KMS-11 (cell line): Measurements from ENCODE around the gene FSTL5.
A peak's percentile ranks its signal among the peaks of the same experiment; 100 is the strongest.

Source experiments
- H2AFZ ChIP-seq: fragments of 200-600 bp; sonication (generic); 2 replicates; pipeline ENCODE4 v1.6.1; 2016; ENCODE audit warnings: antibody characterized with exemption, mixed run types, low read depth
- H3K27ac ChIP-seq: fragments of 200-600 bp; sonication (generic); 2 replicates; pipeline ENCODE4 v1.6.1; 2016; ENCODE audit warnings: mild to moderate bottlenecking, mixed run types
- H3K27me3 ChIP-seq: fragments of 200-600 bp; sonication (generic); 2 replicates; pipeline ENCODE4 v1.6.1; 2017; ENCODE audit warnings: mild to moderate bottlenecking, low read depth, mixed run types, moderate library complexity; ENCODE audit not compliant: insufficient read depth
- H3K36me3 ChIP-seq: fragments of 200-600 bp; sonication (generic); 2 replicates; pipeline ENCODE4 v1.6.1; 2017; ENCODE audit warnings: mild to moderate bottlenecking, mixed run types; ENCODE audit not compliant: insufficient read depth
- H3K4me1 ChIP-seq: fragments of 200-600 bp; sonication (generic); 2 replicates; pipeline ENCODE4 v1.6.1; 2016; ENCODE audit warnings: mild to moderate bottlenecking, low read depth, mixed run types; ENCODE audit not compliant: poor library complexity, severe bottlenecking
- H3K4me2 ChIP-seq: fragments of 200-600 bp; sonication (generic); 2 replicates; pipeline ENCODE4 v1.7.0; 2016; ENCODE audit warnings: mild to moderate bottlenecking, mixed run types
- H3K4me3 ChIP-seq: fragments of 200-600 bp; sonication (generic); IDR thresholded peaks from 2 replicates; pipeline ENCODE4 v1.6.1; 2017; ENCODE audit warnings: low read depth, low read length, mixed read lengths; ENCODE audit not compliant: insufficient read depth
- H3K79me2 ChIP-seq: fragments of 200-600 bp; sonication (generic); 2 replicates; pipeline ENCODE4 v1.6.1; 2016; ENCODE audit warnings: low read depth, mixed run types; ENCODE audit not compliant: insufficient read depth
- H3K9ac ChIP-seq: fragments of 200-600 bp; sonication (generic); 2 replicates; pipeline ENCODE4 v1.6.1; 2016; ENCODE audit warnings: mild to moderate bottlenecking, mixed run types
- H4K20me1 ChIP-seq: fragments of 200-600 bp; sonication (generic); 2 replicates; pipeline ENCODE4 v1.6.1; 2016; ENCODE audit warnings: mild to moderate bottlenecking, mixed run types; ENCODE audit not compliant: insufficient read depth
- CTCF ChIP-seq: fragments of 200-600 bp; sonication (generic); conservative IDR thresholded peaks from 2 replicates; pipeline ENCODE4 v1.6.1; 2017; ENCODE audit warnings: low read depth, mild to moderate bottlenecking, antibody characterized with exemption, low read length, moderate library complexity, mixed read lengths

The FSTL5 gene

DNA sequence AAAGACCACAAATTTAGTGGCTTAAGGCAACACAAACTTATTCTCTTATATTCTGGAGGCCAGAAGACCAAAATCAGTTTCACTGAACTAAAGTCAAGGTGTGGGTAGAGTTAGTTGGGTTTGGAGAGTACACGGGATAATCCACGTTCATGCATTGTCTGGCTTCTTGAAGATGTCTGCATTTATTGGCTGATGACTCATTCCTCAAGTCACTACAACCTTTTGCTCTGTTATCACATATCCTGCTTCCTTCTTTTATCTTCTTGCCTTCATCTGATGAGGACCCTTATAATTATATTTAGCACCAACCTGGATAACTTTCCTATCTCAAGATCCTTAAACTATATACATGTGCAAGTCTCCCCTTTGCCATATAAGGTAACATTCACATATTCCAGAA lies 590.0 kb downstream of the FSTL5 start:
- Histone ChIP-seq H3K4me2 (no peak overlapping the region), H3K27ac (no peak overlapping the region), H4K20me1 (no peaks in the 10 kb centered on the region), H3K36me3 (no peaks in the 10 kb centered on the region), H3K4me3 (no peak overlapping the region), H3K4me1 (no peaks in the 10 kb centered on the region), H3K27me3 (no peaks in the 10 kb centered on the region), H2AFZ (no peak overlapping the region), H3K9ac (no peak overlapping the region), H3K79me2 (no peaks in the 10 kb centered on the region)
- TF ChIP-seq CTCF, result no peak

- Histone ChIP-seq H3K4me1 (peaks cover 8% of the 10 kb centered on the region), H3K9ac (no peak overlapping the region), H2AFZ (no peak overlapping the region), H3K36me3 (no peaks in the 10 kb centered on the region), H3K27ac (no peak overlapping the region), H3K27me3 (no peaks in the 10 kb centered on the region), H3K79me2 (no peaks in the 10 kb centered on the region), H3K4me3 (no peak overlapping the region), H4K20me1 (no peaks in the 10 kb centered on the region), H3K4me2 (no peak overlapping the region)
- no peak; the same call in 1 of the 2 replicates for TF ChIP-seq CTCF
Measured at GRCh38 chr4:161564230-161564834, 599.5 kb downstream of the FSTL5 start.

DNA sequence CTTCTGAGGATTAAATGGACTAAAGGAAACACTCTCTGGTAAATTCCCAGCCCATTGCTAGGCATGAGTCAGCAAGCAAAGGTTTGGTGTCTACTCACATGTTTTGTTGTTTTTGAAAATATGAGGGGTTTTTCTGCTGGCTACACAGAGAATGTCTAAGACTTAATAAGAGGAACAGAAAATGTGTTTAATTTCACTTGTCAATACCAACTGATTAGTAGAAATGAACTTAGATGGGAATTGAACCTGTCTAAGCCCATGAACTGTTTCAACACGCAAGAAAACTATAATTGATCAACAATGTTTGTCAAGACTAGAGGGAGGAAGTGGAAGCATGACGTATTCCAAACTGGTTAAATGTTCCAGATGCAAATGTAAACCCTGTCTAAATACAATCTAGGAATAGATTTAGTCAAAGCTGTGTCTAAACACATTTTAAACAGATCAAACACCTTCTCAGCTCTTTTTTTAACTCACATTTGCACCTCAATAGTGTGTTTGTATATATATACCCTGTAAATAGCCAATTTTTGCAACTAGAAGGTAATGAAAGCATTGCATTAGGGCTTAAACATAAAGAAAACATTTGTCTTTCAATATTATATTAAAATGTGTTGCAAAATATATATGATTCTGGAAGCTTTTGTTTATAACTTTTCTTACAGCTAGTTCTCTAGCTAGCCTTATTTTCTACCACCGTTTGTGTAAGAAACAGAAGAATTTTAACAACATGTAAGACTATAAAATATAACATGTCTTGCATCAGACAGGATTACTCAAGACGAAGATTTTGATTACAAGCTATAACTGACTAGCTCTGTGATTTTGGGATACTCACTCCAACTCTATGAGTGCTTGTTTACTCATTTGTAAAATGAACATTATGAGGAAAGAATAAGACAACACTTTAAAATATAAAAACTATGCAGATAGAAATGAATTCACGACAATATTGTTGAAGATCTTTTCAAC lies 607.8 kb downstream of the FSTL5 start:
- no peak overlapping the region for H3K4me2 ChIP-seq
- TF ChIP-seq CTCF, result no peak
- H3K9ac ChIP-seq, result no peak overlapping the region
- no peak overlapping the region for H3K4me3 ChIP-seq
- H3K36me3 ChIP-seq, result no peaks in the 10 kb centered on the region
- H3K27me3 ChIP-seq, result no peaks in the 10 kb centered on the region
- H3K79me2 ChIP-seq, result no peaks in the 10 kb centered on the region
- H3K4me1 ChIP-seq, result no peaks in the 10 kb centered on the region
- H3K27ac ChIP-seq, result no peak overlapping the region
- H4K20me1 ChIP-seq, result no peaks in the 10 kb centered on the region
- H2AFZ ChIP-seq, result no peak overlapping the region

- peak overlapping the region; percentile 11; the same call in 1 of the 2 replicates for H3K27ac ChIP-seq
- no peaks in the 10 kb centered on the region for H4K20me1 ChIP-seq
- no peaks in the 10 kb centered on the region for H3K79me2 ChIP-seq
- no peak overlapping the region for H3K4me3 ChIP-seq
- H3K36me3 ChIP-seq, result no peaks in the 10 kb centered on the region
- TF ChIP-seq CTCF, result no peak
- no peak overlapping the region for H3K4me2 ChIP-seq
- peak overlapping the region; percentile 5; the same call in 1 of the 2 replicates for H2AFZ ChIP-seq
- H3K4me1 ChIP-seq, result no peaks in the 10 kb centered on the region
- H3K9ac ChIP-seq, result no peak overlapping the region
- no peaks in the 10 kb centered on the region for H3K27me3 ChIP-seq
Measured at GRCh38 chr4:161554372-161554990, 609.3 kb downstream of the FSTL5 start.
